GM12864 (cell line): ENCODE measurements around the gene HENMT1.
"Not testable (repeated sequence)": the region's sequence is repeated elsewhere in the genome, so short reads cannot be mapped to it uniquely, and the experiment has no call there.

Experiments used
- DNase-seq: peaks from one replicate; pipeline ENCODE4 v3.0.0-alpha.2; 2011; ENCODE audit warnings: low read depth
- H3K4me3 ChIP-seq: 2 replicates; pipeline ENCODE4 v1.5.1; 2011; ENCODE audit warnings: mild to moderate bottlenecking, low read depth, low read length, control low read depth
- TF ChIP-seq, protein P1 (sequence below): IDR thresholded peaks from 2 replicates; pipeline ENCODE4 v1.5.1; 2011; ENCODE audit warnings: low read depth, mild to moderate bottlenecking, moderate library complexity, low read length, control low read depth, inconsistent platforms; ENCODE audit errors: missing control alignments

The HENMT1 gene

DNA sequence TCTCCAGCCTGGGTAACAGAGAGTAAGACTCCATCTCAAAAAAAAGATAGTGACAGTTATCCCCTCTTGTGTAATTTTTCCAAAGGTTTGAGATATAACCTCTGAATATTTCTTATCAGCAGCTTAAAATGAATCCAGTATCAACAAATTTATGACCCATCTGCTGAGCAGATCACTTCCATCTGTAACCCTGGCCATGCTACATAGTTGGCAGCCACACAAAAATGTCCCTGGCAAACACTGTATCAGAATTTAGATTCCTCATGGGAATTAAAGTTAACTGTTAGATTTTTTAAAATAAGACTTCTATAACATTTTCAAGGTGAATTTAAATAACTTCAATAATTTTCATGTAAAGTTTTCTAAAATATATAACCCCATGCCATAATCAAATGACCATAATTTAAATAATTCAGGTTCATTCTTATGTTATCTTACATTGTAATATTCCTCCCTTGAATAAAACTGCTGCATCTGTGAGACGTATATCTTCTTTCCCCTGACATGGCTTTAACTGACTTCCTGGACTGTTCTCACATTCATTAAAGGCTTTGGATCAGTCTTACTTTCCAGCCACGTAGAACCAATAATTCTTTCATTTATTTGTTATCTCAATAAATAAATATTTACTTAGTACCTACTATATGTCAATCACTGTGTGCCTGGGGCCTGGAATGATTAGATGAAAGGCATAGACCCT lies 25.9 kb upstream of the HENMT1 start:
- no peak overlapping the region for H3K4me3 ChIP-seq
- no peak for DNase-seq
- TF ChIP-seq, protein P1, sequence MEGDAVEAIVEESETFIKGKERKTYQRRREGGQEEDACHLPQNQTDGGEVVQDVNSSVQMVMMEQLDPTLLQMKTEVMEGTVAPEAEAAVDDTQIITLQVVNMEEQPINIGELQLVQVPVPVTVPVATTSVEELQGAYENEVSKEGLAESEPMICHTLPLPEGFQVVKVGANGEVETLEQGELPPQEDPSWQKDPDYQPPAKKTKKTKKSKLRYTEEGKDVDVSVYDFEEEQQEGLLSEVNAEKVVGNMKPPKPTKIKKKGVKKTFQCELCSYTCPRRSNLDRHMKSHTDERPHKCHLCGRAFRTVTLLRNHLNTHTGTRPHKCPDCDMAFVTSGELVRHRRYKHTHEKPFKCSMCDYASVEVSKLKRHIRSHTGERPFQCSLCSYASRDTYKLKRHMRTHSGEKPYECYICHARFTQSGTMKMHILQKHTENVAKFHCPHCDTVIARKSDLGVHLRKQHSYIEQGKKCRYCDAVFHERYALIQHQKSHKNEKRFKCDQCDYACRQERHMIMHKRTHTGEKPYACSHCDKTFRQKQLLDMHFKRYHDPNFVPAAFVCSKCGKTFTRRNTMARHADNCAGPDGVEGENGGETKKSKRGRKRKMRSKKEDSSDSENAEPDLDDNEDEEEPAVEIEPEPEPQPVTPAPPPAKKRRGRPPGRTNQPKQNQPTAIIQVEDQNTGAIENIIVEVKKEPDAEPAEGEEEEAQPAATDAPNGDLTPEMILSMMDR: no peak

DNA sequence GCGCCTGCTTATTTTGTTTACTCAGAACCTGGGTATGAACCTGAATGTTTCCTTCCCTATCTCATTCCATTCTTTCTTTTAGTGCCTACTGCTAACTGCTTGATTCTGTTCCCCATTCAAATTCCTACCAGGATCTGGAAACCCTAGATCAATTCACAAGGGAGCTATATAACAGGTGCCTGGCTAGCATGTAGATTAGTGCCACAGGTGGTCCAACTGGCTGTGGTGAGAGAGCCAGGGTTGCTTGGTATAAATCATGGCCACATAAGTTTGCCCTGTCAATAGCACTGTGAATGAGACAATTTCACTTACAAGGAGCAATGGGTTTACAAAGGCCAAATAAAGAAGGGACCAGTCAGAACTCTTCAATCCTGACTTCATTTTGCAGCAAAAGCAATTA lies 24.6 kb upstream of the HENMT1 start:
- H3K4me3 ChIP-seq: no peak overlapping the region
- TF ChIP-seq, protein P1: no peak
- no peak for DNase-seq

DNA sequence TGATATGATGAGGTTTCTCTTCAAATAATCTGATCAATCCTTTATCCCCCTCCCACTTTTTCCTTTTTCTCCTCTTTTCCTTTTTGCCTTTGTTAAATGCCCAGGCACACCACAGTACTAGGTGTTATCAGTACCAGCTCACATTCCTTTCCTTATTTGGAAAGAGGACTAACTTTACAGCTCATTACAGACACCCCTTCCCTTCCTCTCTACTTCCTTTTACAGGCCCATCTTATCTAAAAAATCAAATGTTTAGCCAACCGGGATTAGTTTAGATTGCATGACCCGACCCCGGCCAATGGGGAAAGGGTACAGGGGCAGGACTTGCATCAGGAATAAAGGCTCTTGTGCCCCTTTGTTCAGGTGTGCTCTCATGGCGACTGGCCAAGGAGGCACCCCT lies 20.8 kb upstream of the HENMT1 start:
- H3K4me3 ChIP-seq, DNase-seq: not testable (repeated sequence)

DNA sequence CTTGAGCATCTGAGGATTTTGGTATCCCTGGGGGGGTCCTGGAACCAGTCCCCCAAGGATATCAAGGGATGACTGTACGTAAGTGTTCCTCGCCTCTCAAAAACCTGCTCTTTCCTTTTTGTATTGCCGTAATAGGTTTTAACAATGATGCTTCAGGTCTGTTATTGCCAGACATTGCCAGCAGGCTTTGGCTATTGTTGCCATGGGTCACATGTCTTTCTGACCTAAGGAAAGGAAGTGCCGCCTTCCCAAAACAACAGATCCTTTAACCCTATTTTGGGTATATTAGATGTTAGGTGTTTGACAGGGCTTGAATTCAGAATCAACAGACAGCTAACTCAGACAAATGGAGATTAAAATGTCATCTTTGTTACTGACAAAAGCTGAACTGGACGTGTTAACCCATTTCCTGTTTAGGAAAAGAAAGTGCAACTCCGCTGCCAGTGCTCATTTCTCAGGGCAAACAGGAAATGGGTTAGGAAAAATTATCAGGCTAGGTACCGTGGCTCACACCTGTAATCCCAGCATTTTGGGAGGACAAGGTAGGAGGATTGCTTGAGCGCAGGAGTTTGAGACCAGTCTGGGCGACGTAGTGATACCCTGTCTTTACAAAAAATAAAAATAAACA lies 18.8 kb upstream of the HENMT1 start:
- no peak overlapping the region for H3K4me3 ChIP-seq
- no peak for DNase-seq
- TF ChIP-seq, protein P1: no peak

DNA sequence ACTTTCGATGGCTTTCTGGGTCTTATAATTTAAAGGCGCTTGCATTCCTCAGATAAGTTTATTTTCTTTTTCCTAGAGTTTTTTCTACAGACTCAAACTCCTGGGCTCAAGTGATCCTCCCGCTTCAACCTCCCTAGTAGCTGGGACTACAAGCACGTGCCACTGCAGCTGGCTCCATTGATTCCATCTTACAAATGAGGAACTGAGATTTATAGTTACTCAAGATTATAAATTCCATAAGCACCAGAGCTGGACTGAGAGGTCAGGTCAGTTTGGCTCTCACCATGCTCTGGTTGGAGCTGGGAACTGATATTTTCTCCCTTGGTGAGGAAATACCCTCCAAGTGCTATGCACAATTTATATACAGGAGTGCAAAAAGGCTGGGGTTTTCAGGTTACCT lies 17.8 kb upstream of the HENMT1 start:
- TF ChIP-seq, protein P1: no peak
- H3K4me3 ChIP-seq: no peak overlapping the region
- DNase-seq: no peak

DNA sequence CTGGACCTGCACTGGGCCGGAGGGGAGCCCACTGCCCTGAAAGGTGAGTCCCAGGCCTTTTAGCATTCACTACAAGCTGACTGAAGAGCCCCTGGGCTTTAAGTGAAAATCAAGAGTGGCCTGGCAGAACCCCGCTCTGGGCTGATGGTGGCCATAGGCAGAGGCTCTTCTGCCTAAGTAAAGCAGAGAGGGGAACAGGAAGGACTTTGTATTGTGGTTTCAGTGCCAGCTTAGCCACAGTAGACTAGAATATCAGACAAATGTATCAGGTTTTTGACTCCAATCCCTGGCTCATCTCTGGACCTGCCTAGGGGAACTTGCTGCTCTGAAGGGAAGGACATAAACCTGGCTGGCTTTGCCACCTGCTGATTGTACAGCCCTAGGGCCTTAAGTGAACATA lies 10.2 kb upstream of the HENMT1 start:
- no peak overlapping the region for H3K4me3 ChIP-seq
- TF ChIP-seq, protein P1: no peak
- DNase-seq: no peak

DNA sequence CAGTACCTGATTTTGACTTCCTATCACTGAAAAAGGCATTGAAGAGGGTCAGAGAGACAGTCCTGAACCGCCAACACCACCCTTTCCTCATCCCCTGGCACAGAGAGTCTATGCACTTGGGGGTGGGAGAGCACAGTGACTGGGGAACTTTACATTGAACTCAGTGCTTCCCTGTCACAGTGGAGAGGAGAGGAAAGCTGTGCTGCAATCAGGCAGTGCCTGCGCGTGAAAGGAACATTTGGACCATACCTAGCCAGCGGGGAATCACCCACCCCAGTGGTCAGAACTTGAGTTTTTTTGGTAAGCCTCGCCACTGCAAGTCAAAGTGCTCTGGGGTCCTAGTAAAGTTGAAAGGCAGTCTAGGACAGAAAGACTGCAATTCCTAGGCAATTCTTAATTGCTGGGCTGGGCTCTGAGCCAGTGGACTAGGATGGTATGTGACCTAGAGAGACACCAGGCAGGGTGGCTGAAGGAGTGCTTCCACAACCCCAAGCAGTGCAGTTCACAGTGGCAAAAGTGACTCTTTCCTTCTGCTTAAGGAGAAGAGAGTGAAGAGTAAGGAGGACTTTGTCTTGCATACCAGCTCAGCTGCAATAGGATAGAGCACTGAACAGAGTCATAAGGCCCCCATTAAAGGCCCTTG lies 9.4 kb upstream of the HENMT1 start:
- no peak for DNase-seq
- TF ChIP-seq, protein P1: no peak
- no peak overlapping the region for H3K4me3 ChIP-seq
